GM12878 (cell line): ENCODE data around the gene EFNA2.

ENCODE experiments used
- ATF7 ChIP-seq: fragments of 450-650 bp; IDR thresholded peaks from 2 replicates; pipeline ENCODE4 v1.6.1; 2016; ENCODE audit warnings: low read depth, mild to moderate bottlenecking
- CTCF ChIP-seq, 3 experiments: IDR thresholded peaks in 2 of 3; conservative IDR thresholded peaks in 1 of 3; 2 replicates each; pipeline ENCODE4 v1.5.1; 2011; ENCODE audit warnings: low read depth in 3 of 3, low read length in 3 of 3, mild to moderate bottlenecking in 3 of 3, control low read depth in 2 of 3, moderate library complexity in 2 of 3, inconsistent platforms in 1 of 3, mixed read lengths in 1 of 3; ENCODE audit not compliant: control insufficient read depth in 2 of 3, insufficient read depth in 1 of 3; ENCODE audit errors: extremely low read depth in 1 of 3
- ESRRA ChIP-seq: IDR thresholded peaks from 2 replicates; pipeline ENCODE4 v1.6.1; 2012; ENCODE audit warnings: mild to moderate bottlenecking, low read length, improper control_type of control experiment
- FOXM1 ChIP-seq: IDR thresholded peaks from 2 replicates; pipeline ENCODE4 v1.6.1; 2012; ENCODE audit warnings: low read depth, mild to moderate bottlenecking, inconsistent platforms, low read length, moderate library complexity
- HDAC6 ChIP-seq: fragments of 200-600 bp; sonication (generic); IDR thresholded peaks from one replicate; pipeline ENCODE4 v1.8.0; 2017; ENCODE audit warnings: antibody characterized with exemption; ENCODE audit not compliant: unreplicated experiment
- POLR2A ChIP-seq: IDR thresholded peaks from 2 replicates; pipeline ENCODE4 v1.6.1; 2011; ENCODE audit warnings: low read depth, mild to moderate bottlenecking, low read length
- ZBTB33 ChIP-seq: fragments of 450-650 bp; IDR thresholded peaks from 2 replicates; pipeline ENCODE4 v1.6.1; 2017; ENCODE audit warnings: mild to moderate bottlenecking

- no peak for TF ChIP-seq ZBTB33
- no peak for TF ChIP-seq CTCF (IDR thresholded peaks at IDR 0.05 in 2 of 3, conservative IDR thresholded peaks at IDR 0.05 in 1 of 3; ENCODE audit: control insufficient read depth in 2 of 3, extremely low read depth in 1 of 3, insufficient read depth in 1 of 3, low read depth in 3 of 3, low read length in 3 of 3)
- no peak for TF ChIP-seq ESRRA
- TF ChIP-seq FOXM1 = no peak
- TF ChIP-seq POLR2A = peak; percentile 77
- no peak for TF ChIP-seq ATF7
- TF ChIP-seq HDAC6 = no peak
Observed at GRCh38 chr19:1241417-1242095, 44.1 kb upstream of the EFNA2 start, which contains the start of gene ATP5F1D.
